ENCODE results near the gene GLIS1.

Gene GLIS1

GRCh38 chr1:53508991-53509666, 229.8 kb downstream of the GLIS1 start:
- DNase-seq (ENCODE audit: low read depth), result no peak

GRCh38 chr1:53508056-53508990, 230.6 kb downstream of the GLIS1 start:
- DNase-seq (ENCODE audit: low read depth), result no peak

GRCh38 chr1:53507116-53507820, 231.7 kb downstream of the GLIS1 start:
- DNase-seq (ENCODE audit: low read depth), result no peak

GRCh38 chr1:53506355-53507050, 232.5 kb downstream of the GLIS1 start:
- DNase-seq (ENCODE audit: low read depth), result no peak

- DNase-seq (ENCODE audit: low read depth), result no peak
Observed at GRCh38 chr1:53505891-53506290, 233.1 kb downstream of the GLIS1 start.

GRCh38 chr1:53505401-53505800, 233.6 kb downstream of the GLIS1 start:
- no peak for DNase-seq (ENCODE audit: low read depth)

GRCh38 chr1:53504901-53505300, 234.1 kb downstream of the GLIS1 start:
- DNase-seq (ENCODE audit: low read depth), result no peak

- DNase-seq (ENCODE audit: low read depth), result no peak
Observed at GRCh38 chr1:53503433-53504217, 235.3 kb downstream of the GLIS1 start.

- no peak for DNase-seq (ENCODE audit: low read depth)
Observed at GRCh38 chr1:53502641-53503432, 236.1 kb downstream of the GLIS1 start.

GRCh38 chr1:53501065-53502005, 237.6 kb downstream of the GLIS1 start:
- no peak for DNase-seq (ENCODE audit: low read depth)

GRCh38 chr1:53500204-53501064, 238.5 kb downstream of the GLIS1 start:
- no peak for DNase-seq (ENCODE audit: low read depth)

GRCh38 chr1:53499257-53500203, 239.4 kb downstream of the GLIS1 start:
- no peak for DNase-seq (ENCODE audit: low read depth)

GRCh38 chr1:53498555-53499131, 240.3 kb downstream of the GLIS1 start:
- no peak for DNase-seq (ENCODE audit: low read depth)

- DNase-seq (ENCODE audit: low read depth), result no peak
Observed at GRCh38 chr1:53495633-53496345, 243.2 kb downstream of the GLIS1 start.

- DNase-seq (ENCODE audit: low read depth), result no peak
Observed at GRCh38 chr1:53490351-53490750, 248.6 kb downstream of the GLIS1 start.

- DNase-seq (ENCODE audit: low read depth), result no peak
Observed at GRCh38 chr1:53486395-53487026, 252.5 kb downstream of the GLIS1 start.
